ENCODE results near the gene ABL2. TPM values are rescaled to one million over a fixed set of nuclear protein-coding genes. Genes with fewer than 3 reads are reported as not detected.
"Not testable (repeated sequence)": the region's sequence is repeated elsewhere in the genome, so short reads cannot be mapped to it uniquely, and the experiment has no call there.

The ABL2 gene
- total RNA-seq, 4 donors from 2014 or later, result 4.4 to 9.3 (median 5.8) TPM

- in situ Hi-C loops (cut with MboI; ENCODE audit: low sequenced_read_pairs in 4 of 4), result no loop called here
- Histone ChIP-seq H3K36me3 (no peaks in the 10 kb centered on the region), H3K27me3 (no peaks in the 10 kb centered on the region), H3K9me3 (no peaks in the 10 kb centered on the region), H3K27ac (peak overlapping the region in 1 of 4 donors; percentile 78), H3K4me3 (no peak overlapping the region), H3K4me1 (peaks cover 32 to 47% of the 10 kb centered on the region in 2 donors)
- TF ChIP-seq POLR2A (IDR thresholded peaks at IDR 0.05) (no peak), CTCF (IDR thresholded peaks at IDR 0.05 in 4 of 5, conservative IDR thresholded peaks at IDR 0.05 in 1 of 5) (no peak)
- intact Hi-C loops (cut with DNase I; ENCODE audit: low total_unique reads), result no loop called here
- ATAC-seq, result no peak
- no peak for DNase-seq
Measured at GRCh38 chr1:179177615-179178014, 51.9 kb downstream of the ABL2 start.

- peak overlapping the region; percentile 58 to 78 (median 68) for H3K27ac ChIP-seq
- in situ Hi-C loops (cut with MboI; ENCODE audit: low sequenced_read_pairs in 4 of 4), result no loop called here
- TF ChIP-seq CTCF (IDR thresholded peaks at IDR 0.05 in 4 of 5, conservative IDR thresholded peaks at IDR 0.05 in 1 of 5), result no peak
- no peak for TF ChIP-seq POLR2A (IDR thresholded peaks at IDR 0.05)
Measured at GRCh38 chr1:179177182-179177581, 52.3 kb downstream of the ABL2 start.

GRCh38 chr1:179175011-179175841 is 54.3 kb downstream of the ABL2 start:
- in situ Hi-C loops (cut with MboI; ENCODE audit: low sequenced_read_pairs in 4 of 4), result no loop called here
- peak overlapping the region; percentile 65 to 82 (median 76) for H3K27ac ChIP-seq
- H3K36me3 ChIP-seq, result no peaks in the 10 kb centered on the region
- H3K4me3 ChIP-seq, result peak overlapping the region in 1 of 4 donors; percentile 21
- no peak for TF ChIP-seq POLR2A (IDR thresholded peaks at IDR 0.05)
- TF ChIP-seq CTCF (IDR thresholded peaks at IDR 0.05 in 4 of 5, conservative IDR thresholded peaks at IDR 0.05 in 1 of 5), result no peak
- H3K27me3 ChIP-seq, result no peaks in the 10 kb centered on the region
- no peaks in the 10 kb centered on the region for H3K9me3 ChIP-seq
- ATAC-seq (peak; percentile 91), DNase-seq (peak; percentile 13 to 64)
- H3K4me1 ChIP-seq, result peaks cover 32 to 35% of the 10 kb centered on the region in 2 donors
- intact Hi-C loops (cut with DNase I; ENCODE audit: low total_unique reads), result loop anchor here (2.0 kb wide), 1 partner anchor 18 kb away; no protein-coding TSS in a partner anchor

More at GRCh38 chr1:179177182-179177581, 52.3 kb downstream of the ABL2 start:
- Histone ChIP-seq H3K36me3 (no peaks in the 10 kb centered on the region), H3K9me3 (no peaks in the 10 kb centered on the region), H3K4me1 (peaks cover 32 to 47% of the 10 kb centered on the region in 2 donors), H3K4me3 (no peak overlapping the region), H3K27me3 (no peaks in the 10 kb centered on the region)
- ATAC-seq, result peak; percentile 61 to 84
- intact Hi-C loops (cut with DNase I; ENCODE audit: low total_unique reads), result no loop called here
- peak in 1 of 2 donors; percentile 73 for DNase-seq

GRCh38 chr1:179170468-179170770 is 59.1 kb downstream of the ABL2 start:
- H3K27ac ChIP-seq; intact Hi-C loops (cut with DNase I; ENCODE audit: low total_unique reads); H3K4me3 ChIP-seq; ATAC-seq; DNase-seq; H3K36me3 ChIP-seq; H3K9me3 ChIP-seq; H3K27me3 ChIP-seq; in situ Hi-C loops (cut with MboI; ENCODE audit: low sequenced_read_pairs in 4 of 4): not testable (repeated sequence)
- H3K4me1 ChIP-seq, result peaks cover 12 to 13% of the 10 kb centered on the region in 2 donors

- DNase-seq (no peak), ATAC-seq (peak; percentile 33 to 72)
- no peaks in the 10 kb centered on the region for H3K27me3 ChIP-seq
- no peak overlapping the region for H3K4me3 ChIP-seq
- peak overlapping the region in 2 of 4 donors; percentile 23 to 38 for H3K27ac ChIP-seq
- TF ChIP-seq CTCF (IDR thresholded peaks at IDR 0.05 in 4 of 5, conservative IDR thresholded peaks at IDR 0.05 in 1 of 5) (no peak), POLR2A (IDR thresholded peaks at IDR 0.05) (no peak)
- in situ Hi-C loops (cut with MboI; ENCODE audit: low sequenced_read_pairs in 4 of 4), result no loop called here
- H3K4me1 ChIP-seq, result peaks cover 7 to 8% of the 10 kb centered on the region in 2 donors
- intact Hi-C loops (cut with DNase I; ENCODE audit: low total_unique reads), result no loop called here
- H3K9me3 ChIP-seq, result no peaks in the 10 kb centered on the region
- no peaks in the 10 kb centered on the region for H3K36me3 ChIP-seq
Measured at GRCh38 chr1:179169616-179170467, 59.6 kb downstream of the ABL2 start.
